Calu3 (cell line): ENCODE measurements around the gene ZCCHC3. TPM values are rescaled to one million over a fixed set of nuclear protein-coding genes. Genes with fewer than 3 reads are reported as not detected.

Experiments
- BruUV-seq: library from RNA; stranded (reverse); fragments of 400-500 nt; replicated peaks from 2 replicates; lab custom pipeline; 2021; lab: Mats Ljungman, UMichigan
- CTCF ChIA-PET: fragments of 300-600 bp; sonication (Branson Sonifier 250); formaldehyde crosslinking; loops from one replicate; lab custom pipeline; 2022; ENCODE audit warnings: antibody characterized with exemption; lab: Charles Lee
- DNase-seq: peaks from one replicate; pipeline ENCODE4 v3.0.0; 2022
- H3K27ac Mint-ChIP-seq: one replicate; pipeline ENCODE4 v1.8.0; 2022; ENCODE audit warnings: mixed read lengths; ENCODE audit not compliant: unreplicated experiment
- H3K27me3 Mint-ChIP-seq: one replicate; pipeline ENCODE4 v1.8.0; 2022; ENCODE audit warnings: mixed read lengths; ENCODE audit not compliant: unreplicated experiment
- H3K36me3 Mint-ChIP-seq: one replicate; pipeline ENCODE4 v1.8.0; 2022; ENCODE audit warnings: mild to moderate bottlenecking, moderate library complexity, mixed read lengths; ENCODE audit not compliant: insufficient read depth, unreplicated experiment
- H3K4me1 Mint-ChIP-seq: one replicate; pipeline ENCODE4 v1.8.0; 2022; ENCODE audit warnings: mild to moderate bottlenecking, low read depth, mixed read lengths; ENCODE audit not compliant: unreplicated experiment
- H3K4me3 Mint-ChIP-seq: one replicate; pipeline ENCODE4 v1.8.0; 2022; ENCODE audit warnings: mild to moderate bottlenecking, low read depth, moderate library complexity, mixed read lengths; ENCODE audit not compliant: unreplicated experiment
- H3K9me3 Mint-ChIP-seq: one replicate; pipeline ENCODE4 v1.8.0; 2022; ENCODE audit warnings: low read depth, mixed read lengths; ENCODE audit not compliant: unreplicated experiment
- CTCF ChIP-seq: fragments of 200-600 bp; IDR thresholded peaks from one replicate; pipeline ENCODE4 v1.8.0; 2022; ENCODE audit warnings: antibody characterized with exemption; ENCODE audit not compliant: unreplicated experiment
- intact Hi-C: fragments of 100-400 bp; cut with micrococcal nuclease; formaldehyde crosslinking; loops from one replicate; pipeline ENCODE4 v1.10.0; 2022; ENCODE audit not compliant: unreplicated experiment
- total RNA-seq: library from RNA; stranded (reverse); gene quantifications from 2 replicates; pipeline ENCODE4 v1.2.3, GENCODE V29; 2022

ZCCHC3 gene
- total RNA-seq, 1 experiment from 2014 or later = 10.9 TPM

- intact Hi-C loops = no loop called here
- no TSS peak for BruUV-seq
- H3K4me1 Mint-ChIP-seq = peaks cover 4% of the 10 kb centered on the region
- TF ChIP-seq CTCF = no peak
- no peak for DNase-seq
- H3K4me3 Mint-ChIP-seq = no peak overlapping the region
- no peaks in the 10 kb centered on the region for H3K36me3 Mint-ChIP-seq
- H3K27ac Mint-ChIP-seq = no peak overlapping the region
- H3K27me3 Mint-ChIP-seq = no peaks in the 10 kb centered on the region
- H3K9me3 Mint-ChIP-seq = no peaks in the 10 kb centered on the region
- CTCF ChIA-PET = no interaction called here
Measured at GRCh38 chr20:284172-284571, 13.2 kb upstream of the ZCCHC3 start.

- BruUV-seq = no TSS peak
- H3K27me3 Mint-ChIP-seq = no peaks in the 10 kb centered on the region
- H3K4me1 Mint-ChIP-seq = peaks cover 12% of the 10 kb centered on the region
- no peak overlapping the region for H3K4me3 Mint-ChIP-seq
- H3K9me3 Mint-ChIP-seq = no peaks in the 10 kb centered on the region
- intact Hi-C loops = no loop called here
- CTCF ChIA-PET = no interaction called here
- no peak overlapping the region for H3K27ac Mint-ChIP-seq
- no peaks in the 10 kb centered on the region for H3K36me3 Mint-ChIP-seq
- no peak for TF ChIP-seq CTCF
- DNase-seq = no peak
Measured at GRCh38 chr20:286508-286907, 10.9 kb upstream of the ZCCHC3 start.

- Mint-ChIP-seq H3K36me3 (no peaks in the 10 kb centered on the region), H3K27ac (no peak overlapping the region), H3K27me3 (no peaks in the 10 kb centered on the region), H3K4me1 (peaks cover 12% of the 10 kb centered on the region), H3K4me3 (no peak overlapping the region), H3K9me3 (no peaks in the 10 kb centered on the region)
- DNase-seq = no peak
- no TSS peak for BruUV-seq
- no peak for TF ChIP-seq CTCF
- intact Hi-C loops = no loop called here
- CTCF ChIA-PET = no interaction called here
Measured at GRCh38 chr20:288956-289692, 8.2 kb upstream of the ZCCHC3 start.

GRCh38 chr20:289693-290083, 7.7 kb upstream of the ZCCHC3 start:
- no peak for TF ChIP-seq CTCF
- no peaks in the 10 kb centered on the region for H3K27me3 Mint-ChIP-seq
- no peak overlapping the region for H3K4me3 Mint-ChIP-seq
- no peak for DNase-seq
- CTCF ChIA-PET = no interaction called here
- peaks cover 12% of the 10 kb centered on the region for H3K4me1 Mint-ChIP-seq
- no peaks in the 10 kb centered on the region for H3K36me3 Mint-ChIP-seq
- no peak overlapping the region for H3K27ac Mint-ChIP-seq
- no peaks in the 10 kb centered on the region for H3K9me3 Mint-ChIP-seq
- intact Hi-C loops = no loop called here
- BruUV-seq = no TSS peak
